Measurements from ENCODE around the gene PNO1.
"Not testable (repeated sequence)": the region's sequence is repeated elsewhere in the genome, so short reads cannot be mapped to it uniquely, and the experiment has no call there.

GRCh38 chr2:68175210-68175609 is 17.5 kb downstream of the PNO1 start:
- not testable (repeated sequence) for TF ChIP-seq CTCF (IDR thresholded peaks at IDR 0.05); ZFX (IDR thresholded peaks at IDR 0.05; ENCODE audit: borderline replicate concordance)
